Choroid plexus epithelial cell (primary cell): ENCODE measurements around the gene ARAP1.

Experiments used
- DNase-seq: peaks from one replicate; pipeline ENCODE4 v3.0.0-alpha.2; 2010; ENCODE audit warnings: low read depth
- H3K4me3 ChIP-seq: 2 replicates; pipeline ENCODE4 v1.5.1; 2011; ENCODE audit warnings: low read depth, mild to moderate bottlenecking, control low read depth, low read length, moderate library complexity
- CTCF ChIP-seq: conservative IDR thresholded peaks from 2 replicates; pipeline ENCODE4 v1.5.1; 2011; ENCODE audit warnings: low read depth, mild to moderate bottlenecking, control low read depth, inconsistent platforms, low read length, moderate library complexity

ARAP1 gene

GRCh38 chr11:72751116-72752087 is 806 bp downstream of the ARAP1 start:
- H3K4me3 ChIP-seq, result peak overlapping the region; percentile 79
- no peak for DNase-seq
- TF ChIP-seq CTCF, result no peak

GRCh38 chr11:72750556-72751115 is 1.6 kb downstream of the ARAP1 start:
- no peak for DNase-seq
- H3K4me3 ChIP-seq, result no peak overlapping the region
- no peak for TF ChIP-seq CTCF

- no peak for TF ChIP-seq CTCF
- no peak overlapping the region for H3K4me3 ChIP-seq
- no peak for DNase-seq
Observed at GRCh38 chr11:72750086-72750485, 2.1 kb downstream of the ARAP1 start.

- no peak for DNase-seq
- no peak for TF ChIP-seq CTCF
- H3K4me3 ChIP-seq, result no peak overlapping the region
Observed at GRCh38 chr11:72747289-72747855, 4.8 kb downstream of the ARAP1 start.

- no peak overlapping the region for H3K4me3 ChIP-seq
- no peak for TF ChIP-seq CTCF
- DNase-seq, result no peak
Observed at GRCh38 chr11:72746821-72747220, 5.4 kb downstream of the ARAP1 start.

GRCh38 chr11:72745925-72746550 is 6.2 kb downstream of the ARAP1 start:
- DNase-seq, result no peak
- TF ChIP-seq CTCF, result no peak
- no peak overlapping the region for H3K4me3 ChIP-seq
